ENCODE results near the gene CCDC74A.
"Not testable (repeated sequence)": the region's sequence is repeated elsewhere in the genome, so short reads cannot be mapped to it uniquely, and the experiment has no call there.

The CCDC74A gene

GRCh38 chr2:131515235-131515634 lies 12.5 kb upstream of the CCDC74A start:
- H3K4me3 ChIP-seq (ENCODE audit: control insufficient read depth, low read depth, low read length); DNase-seq (ENCODE audit: low read depth): not testable (repeated sequence)

- DNase-seq (ENCODE audit: low read depth), result no peak
- no peak for TF ChIP-seq CTCF (IDR thresholded peaks at IDR 0.05; ENCODE audit: control insufficient read depth, insufficient read depth, low read depth, low read length, missing control alignments)
Observed at GRCh38 chr2:131516011-131516410, 11.7 kb upstream of the CCDC74A start.

GRCh38 chr2:131516621-131517020 lies 11.1 kb upstream of the CCDC74A start:
- not testable (repeated sequence) for DNase-seq (ENCODE audit: low read depth); H3K4me3 ChIP-seq (ENCODE audit: control insufficient read depth, low read depth, low read length)
- TF ChIP-seq CTCF (IDR thresholded peaks at IDR 0.05; ENCODE audit: control insufficient read depth, insufficient read depth, low read depth, low read length, missing control alignments), result peak; percentile 31

More at GRCh38 chr2:131516011-131516410, 11.7 kb upstream of the CCDC74A start:
- no peak overlapping the region for H3K4me3 ChIP-seq (ENCODE audit: control insufficient read depth, low read depth, low read length)

GRCh38 chr2:131517106-131517831 lies 10.4 kb upstream of the CCDC74A start:
- no peak for TF ChIP-seq CTCF (IDR thresholded peaks at IDR 0.05; ENCODE audit: control insufficient read depth, insufficient read depth, low read depth, low read length, missing control alignments)
- no peak for DNase-seq (ENCODE audit: low read depth)
- no peak overlapping the region for H3K4me3 ChIP-seq (ENCODE audit: control insufficient read depth, low read depth, low read length)

- H3K4me3 ChIP-seq (ENCODE audit: control insufficient read depth, low read depth, low read length); DNase-seq (ENCODE audit: low read depth): not testable (repeated sequence)
Observed at GRCh38 chr2:131517856-131518255, 9.8 kb upstream of the CCDC74A start.

GRCh38 chr2:131518531-131518930 lies 9.2 kb upstream of the CCDC74A start:
- DNase-seq (ENCODE audit: low read depth); H3K4me3 ChIP-seq (ENCODE audit: control insufficient read depth, low read depth, low read length): not testable (repeated sequence)

GRCh38 chr2:131519466-131519865 lies 8.2 kb upstream of the CCDC74A start:
- no peak for TF ChIP-seq CTCF (IDR thresholded peaks at IDR 0.05; ENCODE audit: control insufficient read depth, insufficient read depth, low read depth, low read length, missing control alignments)
- no peak overlapping the region for H3K4me3 ChIP-seq (ENCODE audit: control insufficient read depth, low read depth, low read length)
- DNase-seq (ENCODE audit: low read depth), result no peak

GRCh38 chr2:131519871-131520470 lies 7.7 kb upstream of the CCDC74A start:
- DNase-seq (ENCODE audit: low read depth); H3K4me3 ChIP-seq (ENCODE audit: control insufficient read depth, low read depth, low read length): not testable (repeated sequence)

GRCh38 chr2:131520526-131520925 lies 7.2 kb upstream of the CCDC74A start:
- no peak overlapping the region for H3K4me3 ChIP-seq (ENCODE audit: control insufficient read depth, low read depth, low read length)
- no peak for TF ChIP-seq CTCF (IDR thresholded peaks at IDR 0.05; ENCODE audit: control insufficient read depth, insufficient read depth, low read depth, low read length, missing control alignments)
- no peak for DNase-seq (ENCODE audit: low read depth)

GRCh38 chr2:131521524-131521923 lies 6.2 kb upstream of the CCDC74A start:
- H3K4me3 ChIP-seq (ENCODE audit: control insufficient read depth, low read depth, low read length); DNase-seq (ENCODE audit: low read depth): not testable (repeated sequence)
